ENCODE data around the gene TTPAL.

Gene TTPAL, protein sequence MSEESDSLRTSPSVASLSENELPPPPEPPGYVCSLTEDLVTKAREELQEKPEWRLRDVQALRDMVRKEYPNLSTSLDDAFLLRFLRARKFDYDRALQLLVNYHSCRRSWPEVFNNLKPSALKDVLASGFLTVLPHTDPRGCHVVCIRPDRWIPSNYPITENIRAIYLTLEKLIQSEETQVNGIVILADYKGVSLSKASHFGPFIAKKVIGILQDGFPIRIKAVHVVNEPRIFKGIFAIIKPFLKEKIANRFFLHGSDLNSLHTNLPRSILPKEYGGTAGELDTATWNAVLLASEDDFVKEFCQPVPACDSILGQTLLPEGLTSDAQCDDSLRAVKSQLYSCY

DNA sequence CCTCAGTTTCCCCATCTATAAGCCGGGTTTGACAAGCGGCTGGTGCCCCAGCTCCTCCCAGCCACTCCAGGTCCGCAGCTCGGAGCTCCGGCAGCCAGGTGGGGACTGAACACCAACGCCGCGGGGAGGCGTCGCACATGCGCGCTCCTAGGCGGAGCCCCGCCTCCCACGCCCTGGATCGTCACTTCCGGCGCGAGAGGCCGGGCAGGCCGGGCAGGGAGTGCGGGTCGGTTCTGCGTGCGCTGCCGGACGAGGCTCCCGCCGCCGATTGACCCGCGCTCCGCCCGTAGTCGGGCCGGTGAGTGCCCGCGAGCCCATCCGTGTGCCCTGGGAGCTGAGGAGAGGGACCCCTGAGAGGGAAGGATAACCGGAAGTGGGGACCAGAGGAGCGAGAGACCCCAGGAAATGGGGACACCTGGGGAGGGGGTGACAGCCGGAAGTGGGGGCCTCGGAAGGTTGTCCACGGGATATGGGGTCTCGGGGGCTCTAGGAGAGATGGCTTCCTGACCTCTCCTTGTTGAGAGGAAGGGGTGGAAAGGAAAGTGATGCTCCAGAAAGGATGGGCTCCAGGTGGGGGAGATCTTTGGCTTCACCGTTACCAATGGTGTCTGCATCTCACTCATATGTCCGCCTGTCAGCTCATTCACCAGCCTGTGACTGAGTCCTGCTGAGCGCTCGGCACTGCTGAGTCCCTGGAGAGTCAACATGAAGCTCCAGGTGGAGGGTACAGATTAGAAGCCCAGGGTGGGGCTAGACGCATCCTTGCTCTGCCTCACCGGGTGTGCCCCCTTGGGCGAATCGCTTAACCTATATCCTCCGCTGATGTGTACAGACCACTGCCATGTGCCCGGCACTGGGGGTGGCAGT, at the start of gene TTPAL:
TTPAL (plus strand) TSS at position 181 of the 867 bp plus-strand sequence. CDS start 4,126 bp downstream, outside the sequence.
- DNase-seq, result peak; percentile 52

DNA sequence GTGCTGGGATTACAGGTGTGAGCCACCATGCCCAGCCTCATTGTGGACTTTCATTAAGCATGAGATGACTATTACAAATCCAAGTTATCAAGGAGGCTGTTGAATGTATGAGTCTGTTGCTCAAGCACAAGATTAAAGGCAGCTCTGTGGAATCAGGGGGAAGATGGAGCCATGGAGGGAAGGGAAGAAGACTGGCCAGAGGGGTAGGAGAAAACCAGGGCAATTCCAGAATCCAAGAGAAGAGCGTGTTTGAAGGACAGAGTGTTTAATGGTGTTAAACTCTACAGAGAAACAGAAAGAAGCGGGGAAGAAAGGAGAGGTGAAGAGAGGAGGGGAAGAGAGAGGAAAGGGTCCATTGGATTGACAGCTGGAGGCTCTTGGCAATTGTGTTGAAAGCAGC, 49.8 kb upstream of the TTPAL start:
- no peak for DNase-seq

DNA sequence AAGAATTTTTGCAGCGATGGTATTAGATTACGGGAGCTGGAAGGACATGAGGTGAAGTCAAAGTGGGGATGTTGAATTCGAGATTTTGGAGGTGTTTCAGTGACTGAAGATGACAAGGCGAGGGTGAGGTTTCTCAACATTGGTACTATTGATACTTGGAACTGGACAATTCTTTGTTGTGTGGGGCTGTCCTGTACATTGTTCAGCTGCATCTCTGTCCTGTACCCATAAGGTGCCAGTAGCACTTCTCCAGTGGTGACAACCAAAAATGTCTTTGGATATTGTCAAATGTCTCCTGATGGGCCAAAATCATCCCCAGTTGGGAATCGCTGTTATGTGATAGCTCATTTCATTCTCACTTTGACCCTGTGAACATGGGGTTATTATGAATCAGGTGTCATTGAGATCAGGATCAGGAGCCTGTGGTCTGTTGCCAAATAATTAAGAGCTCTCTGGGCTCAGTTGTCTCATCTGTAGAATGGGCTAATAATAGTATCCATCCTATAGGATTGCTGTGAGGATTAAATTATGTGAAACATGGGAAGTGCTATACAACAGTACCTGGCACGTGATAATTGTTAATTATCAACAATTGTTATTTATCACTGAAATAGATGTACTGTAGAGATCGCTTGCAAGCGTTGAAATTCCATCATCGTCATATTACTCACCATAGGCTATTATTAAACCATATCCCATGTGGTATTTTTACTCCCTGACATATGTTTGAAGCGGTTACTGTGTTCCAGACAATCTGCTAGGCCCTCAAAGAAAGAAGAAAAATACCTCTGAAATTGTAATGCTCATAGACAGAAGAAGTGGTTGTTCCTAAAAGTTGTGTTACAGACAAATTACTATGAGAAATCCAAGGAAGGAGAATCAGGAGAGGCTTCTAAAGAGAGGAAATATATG, 48.5 kb upstream of the TTPAL start:
- DNase-seq, result no peak

DNA sequence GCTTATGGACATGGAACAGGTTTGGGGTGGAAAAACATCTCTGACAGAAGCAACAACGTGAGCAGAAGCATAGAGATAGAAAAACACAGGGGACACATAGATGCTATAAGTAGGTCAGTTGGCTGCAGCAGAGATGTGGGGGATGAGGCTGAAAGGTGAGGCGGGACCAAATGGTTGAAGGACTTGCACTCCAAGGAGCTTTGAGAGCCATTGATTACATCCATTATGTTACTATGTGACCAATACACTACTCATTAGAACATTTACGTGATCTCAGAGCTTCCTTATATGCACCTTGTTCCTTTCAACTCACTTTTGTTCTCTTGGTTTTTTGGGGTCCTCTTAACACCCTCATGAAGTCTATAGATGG, 47.9 kb upstream of the TTPAL start:
- DNase-seq, result no peak

DNA sequence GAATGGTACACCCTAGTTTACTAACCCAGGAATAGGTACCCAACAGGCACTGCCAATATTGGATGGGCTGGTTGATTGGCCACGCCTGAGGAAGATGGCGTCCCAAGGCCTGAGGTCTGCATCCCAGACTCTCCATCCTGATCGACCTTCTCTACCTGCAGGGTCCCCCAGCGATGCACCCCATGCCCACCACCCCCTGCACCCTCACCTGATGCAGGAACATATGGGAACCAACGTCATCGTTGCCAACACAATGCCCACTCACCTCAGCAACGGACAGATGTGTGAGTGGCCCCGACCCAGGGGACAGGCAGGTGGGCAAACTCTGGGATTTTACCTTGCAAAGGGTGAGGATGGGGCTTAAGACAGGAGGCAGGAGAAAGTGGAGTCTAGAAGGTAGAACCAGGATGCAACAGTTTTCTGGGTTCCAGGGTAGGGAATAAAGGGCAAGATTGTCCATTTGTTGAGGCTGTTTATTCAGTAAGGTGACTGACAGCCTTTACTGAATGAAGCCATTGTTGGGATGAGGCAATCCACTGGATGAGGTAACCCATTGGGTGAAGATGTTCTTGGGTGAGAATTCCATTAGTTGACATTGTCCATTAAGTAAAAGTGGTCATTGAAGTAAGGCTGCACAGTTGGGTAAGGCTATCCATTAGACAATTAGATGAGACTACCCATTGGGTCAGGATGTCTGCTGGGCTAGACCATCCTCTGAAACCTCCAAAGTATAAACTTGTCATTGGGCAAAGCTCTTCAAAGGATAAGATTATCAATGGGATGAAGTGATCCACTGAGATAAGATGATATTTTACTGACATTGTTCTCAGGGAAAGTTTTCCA, 47.3 kb upstream of the TTPAL start:
- DNase-seq, result no peak

DNA sequence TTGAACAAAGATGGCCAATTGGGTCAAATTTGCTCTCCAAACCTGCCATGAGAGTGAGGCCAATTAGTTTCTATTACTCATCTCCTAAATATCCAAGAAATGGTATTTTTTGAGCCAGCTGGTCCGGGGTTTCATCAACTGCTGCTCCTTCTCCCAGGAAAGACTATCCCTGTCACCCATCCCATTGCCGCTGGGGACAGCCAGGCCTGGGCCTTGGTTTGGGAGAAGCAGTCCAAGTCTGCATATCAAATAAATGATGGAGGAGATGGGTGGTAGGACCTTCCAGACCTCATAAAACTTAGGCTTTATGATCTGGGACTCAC, 46.7 kb upstream of the TTPAL start:
- no peak for DNase-seq

DNA sequence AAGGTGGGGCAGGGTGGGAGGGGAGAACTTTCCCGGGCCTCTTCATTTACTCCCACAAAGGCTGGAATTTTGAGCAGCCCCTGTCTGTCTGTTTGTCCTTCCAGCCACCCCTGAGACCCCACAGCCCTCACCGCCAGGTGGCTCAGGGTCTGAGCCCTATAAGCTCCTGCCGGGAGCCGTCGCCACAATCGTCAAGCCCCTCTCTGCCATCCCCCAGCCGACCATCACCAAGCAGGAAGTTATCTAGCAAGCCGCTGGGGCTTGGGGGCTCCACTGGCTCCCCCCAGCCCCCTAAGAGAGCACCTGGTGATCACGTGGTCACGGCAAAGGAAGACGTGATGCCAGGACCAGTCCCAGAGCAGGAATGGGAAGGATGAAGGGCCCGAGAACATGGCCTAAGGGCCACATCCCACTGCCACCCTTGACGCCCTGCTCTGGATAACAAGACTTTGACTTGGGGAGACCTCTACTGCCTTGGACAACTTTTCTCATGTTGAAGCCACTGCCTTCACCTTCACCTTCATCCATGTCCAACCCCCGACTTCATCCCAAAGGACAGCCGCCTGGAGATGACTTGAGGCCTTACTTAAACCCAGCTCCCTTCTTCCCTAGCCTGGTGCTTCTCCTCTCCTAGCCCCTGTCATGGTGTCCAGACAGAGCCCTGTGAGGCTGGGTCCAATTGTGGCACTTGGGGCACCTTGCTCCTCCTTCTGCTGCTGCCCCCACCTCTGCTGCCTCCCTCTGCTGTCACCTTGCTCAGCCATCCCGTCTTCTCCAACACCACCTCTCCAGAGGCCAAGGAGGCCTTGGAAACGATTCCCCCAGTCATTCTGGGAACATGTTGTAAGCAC, 46.0 kb upstream of the TTPAL start:
- DNase-seq, result no peak

DNA sequence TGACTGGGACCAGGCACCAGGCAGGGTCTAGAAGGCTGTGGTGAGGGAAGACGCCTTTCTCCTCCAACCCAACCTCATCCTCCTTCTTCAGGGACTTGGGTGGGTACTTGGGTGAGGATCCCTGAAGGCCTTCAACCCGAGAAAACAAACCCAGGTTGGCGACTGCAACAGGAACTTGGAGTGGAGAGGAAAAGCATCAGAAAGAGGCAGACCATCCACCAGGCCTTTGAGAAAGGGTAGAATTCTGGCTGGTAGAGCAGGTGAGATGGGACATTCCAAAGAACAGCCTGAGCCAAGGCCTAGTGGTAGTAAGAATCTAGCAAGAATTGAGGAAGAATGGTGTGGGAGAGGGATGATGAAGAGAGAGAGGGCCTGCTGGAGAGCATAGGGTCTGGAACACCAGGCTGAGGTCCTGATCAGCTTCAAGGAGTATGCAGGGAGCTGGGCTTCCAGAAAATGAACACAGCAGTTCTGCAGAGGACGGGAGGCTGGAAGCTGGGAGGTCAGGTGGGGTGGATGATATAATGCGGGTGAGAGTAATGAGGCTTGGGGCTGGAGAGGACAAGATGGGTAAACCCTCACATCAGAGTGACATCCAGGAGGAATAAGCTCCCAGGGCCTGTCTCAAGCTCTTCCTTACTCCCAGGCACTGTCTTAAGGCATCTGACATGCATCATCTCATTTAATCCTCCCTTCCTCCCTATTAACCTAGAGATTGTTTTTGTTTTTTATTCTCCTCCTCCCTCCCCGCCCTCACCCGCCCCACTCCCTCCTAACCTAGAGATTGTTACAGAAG, 45.2 kb upstream of the TTPAL start:
- DNase-seq, result no peak

DNA sequence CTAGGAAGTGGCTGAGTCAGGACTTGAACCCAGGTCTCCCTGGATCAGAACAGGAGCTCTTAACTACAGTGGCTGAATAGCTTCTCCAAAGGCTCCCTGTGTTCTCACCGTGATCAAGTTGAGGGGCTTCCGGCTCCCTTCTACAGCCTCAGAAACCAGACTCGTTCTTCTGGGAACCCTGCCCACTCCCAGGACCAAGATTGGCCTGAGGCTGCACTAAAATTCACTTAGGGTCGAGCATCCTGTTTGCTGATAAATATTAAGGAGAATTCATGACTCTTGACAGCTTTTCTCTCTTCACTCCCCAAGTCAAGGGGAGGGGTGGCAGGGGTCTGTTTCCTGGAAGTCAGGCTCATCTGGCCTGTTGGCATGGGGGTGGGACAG, 44.6 kb upstream of the TTPAL start:
- DNase-seq, result no peak

DNA sequence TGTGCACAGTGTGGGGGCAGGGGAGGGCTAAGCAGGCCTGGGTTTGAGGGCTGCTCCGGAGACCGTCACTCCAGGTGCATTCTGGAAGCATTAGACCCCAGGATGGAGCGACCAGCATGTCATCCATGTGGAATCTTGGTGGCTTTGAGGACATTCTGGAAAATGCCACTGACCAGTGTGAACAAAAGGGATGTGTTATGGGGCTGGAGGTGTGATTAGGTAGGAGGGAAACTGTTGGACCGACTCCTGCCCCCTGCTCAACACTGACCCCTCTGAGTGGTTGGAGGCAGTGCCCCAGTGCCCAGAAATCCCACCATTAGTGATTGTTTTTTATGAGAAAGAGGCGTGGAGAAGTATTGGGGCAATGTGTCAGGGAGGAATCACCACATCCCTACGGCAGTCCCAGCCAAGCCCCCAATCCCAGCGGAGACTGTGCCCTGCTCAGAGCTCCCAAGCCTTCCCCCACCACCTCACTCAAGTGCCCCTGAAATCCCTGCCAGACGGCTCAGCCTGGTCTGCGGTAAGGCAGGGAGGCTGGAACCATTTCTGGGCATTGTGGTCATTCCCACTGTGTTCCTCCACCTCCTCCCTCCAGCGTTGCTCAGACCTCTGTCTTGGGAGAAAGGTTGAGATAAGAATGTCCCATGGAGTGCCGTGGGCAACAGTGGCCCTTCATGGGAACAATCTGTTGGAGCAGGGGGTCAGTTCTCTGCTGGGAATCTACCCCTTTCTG, 44.0 kb upstream of the TTPAL start:
- DNase-seq, result no peak

DNA sequence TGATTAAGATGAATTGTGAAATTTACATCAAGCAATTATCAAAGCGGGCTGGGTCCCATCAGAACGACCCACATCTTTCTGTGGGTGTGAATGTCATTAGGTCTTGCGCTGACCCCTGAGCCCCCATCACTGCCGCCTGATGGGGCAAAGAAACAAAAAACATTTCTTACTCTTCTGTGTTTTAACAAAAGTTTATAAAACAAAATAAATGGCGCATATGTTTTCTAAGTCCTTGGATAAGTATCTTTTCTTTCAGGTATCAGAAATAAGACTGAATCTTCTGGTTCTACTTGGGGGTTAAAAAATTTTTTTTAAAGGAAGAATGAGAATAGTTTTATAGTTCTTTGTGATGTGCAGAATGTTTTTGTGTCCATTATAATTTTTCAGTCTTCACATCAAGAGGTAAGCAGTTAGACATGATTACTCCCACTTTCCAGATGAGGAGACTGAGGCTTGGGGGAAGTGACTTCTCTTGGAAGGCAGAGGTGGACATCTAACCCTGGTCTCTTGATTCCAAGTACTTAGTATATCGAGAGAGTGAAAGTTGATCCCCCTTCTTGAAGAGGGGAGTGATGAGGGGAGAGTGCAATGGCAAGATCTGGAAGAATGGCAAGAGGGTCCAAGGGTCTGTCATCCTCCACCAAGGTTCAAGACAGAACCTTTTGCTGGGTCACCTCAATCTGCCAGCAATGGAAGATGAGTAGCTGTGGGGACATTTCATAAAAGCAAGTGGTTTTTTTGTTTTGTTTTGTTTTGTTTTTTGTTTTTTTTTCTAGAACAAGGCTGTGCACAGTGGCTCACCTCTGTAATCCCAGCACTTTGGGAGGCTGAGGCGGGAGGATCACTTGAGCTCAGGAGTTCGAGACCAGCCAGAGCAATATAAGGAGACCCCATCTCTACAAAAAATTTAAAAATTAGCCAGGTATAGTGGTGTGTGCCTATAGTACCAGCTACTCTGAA, 42.8 kb upstream of the TTPAL start:
- DNase-seq, result no peak

DNA sequence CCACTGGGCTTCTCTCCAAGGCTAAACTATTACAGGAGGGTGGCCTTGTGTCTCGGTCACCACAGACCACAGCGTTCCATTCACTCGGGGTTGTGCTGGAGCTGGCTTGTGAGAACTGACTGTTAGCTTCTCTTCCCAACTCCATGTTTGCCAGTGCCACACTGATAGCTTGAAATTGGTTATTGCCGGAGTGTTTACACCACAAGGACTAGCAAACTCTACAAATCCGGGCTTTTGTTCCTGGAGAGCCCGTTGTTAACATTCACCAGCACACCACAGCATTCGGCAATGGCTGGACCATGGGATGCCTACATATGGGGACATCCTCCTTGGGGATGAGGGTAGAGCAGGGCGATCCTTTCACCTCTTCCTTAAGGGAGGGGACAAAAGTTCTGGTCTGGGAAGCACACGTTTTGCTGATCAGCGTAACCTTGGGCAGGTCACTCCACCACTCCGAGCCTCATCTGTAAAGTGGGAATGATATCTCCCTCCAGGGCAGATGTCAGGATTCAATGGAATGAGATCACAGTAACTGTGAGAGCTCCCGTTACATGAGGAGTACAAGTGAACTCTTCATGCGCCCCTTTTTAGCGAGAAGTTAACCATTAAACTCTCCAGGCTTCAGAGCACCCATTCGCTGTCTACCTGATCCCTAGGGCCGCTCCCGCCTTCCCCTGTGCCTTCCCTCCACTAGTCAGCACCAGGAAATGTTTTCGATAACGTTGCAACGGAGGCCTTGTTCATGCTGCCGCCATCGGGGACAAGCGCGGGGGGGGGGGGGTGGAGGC, 41.7 kb upstream of the TTPAL start:
- no peak for DNase-seq

DNA sequence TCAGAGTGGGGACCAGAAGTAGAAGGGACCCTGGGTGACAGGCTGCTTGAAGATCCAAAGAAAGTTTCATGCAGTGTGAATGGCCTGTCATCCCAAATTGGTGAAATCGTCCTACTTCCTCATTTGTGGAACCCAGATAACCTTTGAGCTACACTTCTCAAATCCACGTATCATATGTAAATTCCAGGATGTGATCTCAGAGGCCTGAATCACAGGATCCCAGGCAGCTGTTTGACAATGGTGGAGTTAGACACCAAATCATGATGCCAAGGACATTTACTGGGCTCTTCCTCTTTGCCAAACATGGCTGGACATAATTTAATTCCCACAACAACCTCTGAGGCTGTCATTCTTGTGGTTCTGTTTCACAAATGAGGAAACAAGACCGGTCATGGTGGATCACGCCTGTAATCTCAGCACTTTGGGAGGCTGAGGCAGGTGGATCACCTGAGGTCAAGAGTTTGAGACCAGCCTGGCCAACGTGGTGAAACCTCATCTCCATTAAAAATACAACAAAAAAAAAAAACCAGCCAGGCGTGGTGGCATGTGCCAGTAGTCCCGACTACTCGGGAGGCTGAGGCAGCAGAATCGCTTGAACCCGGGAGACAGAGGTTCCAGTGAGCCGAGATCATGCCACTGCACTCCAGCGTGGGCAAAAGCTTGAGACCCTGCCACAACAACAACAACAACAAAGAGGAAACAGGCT, 39.9 kb upstream of the TTPAL start:
- no peak for DNase-seq

DNA sequence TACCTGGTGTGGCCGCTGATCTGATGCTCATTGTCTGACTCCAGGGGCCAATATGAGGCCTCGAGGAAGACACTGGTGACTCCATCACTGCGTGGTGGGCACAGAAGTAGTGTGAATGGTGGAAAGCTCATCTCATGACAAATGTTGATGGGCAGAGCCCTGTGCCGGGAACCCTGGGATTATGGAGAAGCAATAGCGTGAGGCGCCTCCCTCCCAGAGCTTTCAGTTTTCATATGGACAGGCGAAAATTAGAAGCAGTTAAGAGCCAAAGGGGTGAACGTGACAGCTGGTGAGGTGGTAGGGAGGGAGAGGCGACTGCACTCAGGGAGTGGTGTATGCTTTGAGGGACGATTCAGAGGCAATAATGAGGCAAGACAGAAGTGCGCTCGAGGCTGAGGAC, 39.3 kb upstream of the TTPAL start:
- DNase-seq, result no peak

DNA sequence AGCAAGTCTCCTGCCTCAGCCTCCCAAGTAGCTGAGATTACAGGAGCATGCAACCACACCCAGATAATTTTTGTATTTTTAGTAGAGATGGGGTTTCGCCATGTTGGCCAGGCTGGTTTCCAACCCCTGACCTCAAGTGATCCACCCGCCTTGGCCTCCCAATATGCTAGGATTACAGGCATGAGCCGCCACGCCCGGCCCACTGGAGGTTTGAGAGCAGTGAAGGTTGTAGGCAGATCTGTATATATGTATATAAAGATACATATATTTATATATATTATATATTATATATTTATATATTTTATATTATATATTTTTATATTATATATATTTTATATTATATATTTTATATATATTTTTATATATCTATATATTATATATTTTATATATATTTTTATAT, 38.2 kb upstream of the TTPAL start:
- no peak for DNase-seq

DNA sequence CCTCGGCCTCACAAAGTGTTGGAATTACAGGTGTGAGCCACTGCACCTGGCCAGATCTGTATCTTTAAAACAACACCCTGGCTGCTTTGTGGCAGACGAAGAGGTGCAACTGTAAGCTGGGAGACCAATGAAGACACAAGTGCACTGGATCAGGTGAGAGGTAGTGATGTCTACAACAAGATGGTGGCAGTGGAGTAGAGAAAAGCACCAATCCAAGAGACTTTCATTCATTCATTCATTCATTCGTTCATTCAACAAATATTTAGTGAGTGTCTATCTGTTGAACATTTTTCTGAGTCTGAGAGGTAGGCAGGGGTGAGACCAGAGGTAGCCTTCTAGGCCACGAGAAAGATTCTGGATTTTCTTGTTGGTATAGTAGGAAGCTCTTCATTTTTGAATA, 36.9 kb upstream of the TTPAL start:
- no peak for DNase-seq

DNA sequence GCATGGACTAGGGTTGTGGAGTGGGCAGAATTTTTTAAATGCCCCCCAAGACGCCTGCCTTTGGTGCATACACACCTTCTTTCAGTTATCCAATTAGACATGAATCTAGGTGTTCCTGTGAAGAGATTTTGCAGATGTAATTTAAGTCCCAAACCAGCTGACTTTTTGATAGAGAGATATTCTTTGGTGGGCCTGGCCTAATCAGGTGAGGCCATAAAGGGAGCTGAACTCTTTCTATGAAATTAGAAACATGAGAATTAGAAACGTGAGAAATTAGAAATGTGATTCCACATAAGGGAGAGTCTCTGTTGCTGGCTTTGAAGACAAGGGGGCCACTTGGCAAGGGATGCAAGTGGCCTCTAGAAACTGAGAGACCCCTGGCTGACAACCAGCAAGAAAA, 36.4 kb upstream of the TTPAL start:
- DNase-seq, result no peak

All from NCI-H1436 treated with DMSO at 0.1 percent for 48 hours (cell line).